Measurements from ENCODE around the gene ITGAL.

DNA sequence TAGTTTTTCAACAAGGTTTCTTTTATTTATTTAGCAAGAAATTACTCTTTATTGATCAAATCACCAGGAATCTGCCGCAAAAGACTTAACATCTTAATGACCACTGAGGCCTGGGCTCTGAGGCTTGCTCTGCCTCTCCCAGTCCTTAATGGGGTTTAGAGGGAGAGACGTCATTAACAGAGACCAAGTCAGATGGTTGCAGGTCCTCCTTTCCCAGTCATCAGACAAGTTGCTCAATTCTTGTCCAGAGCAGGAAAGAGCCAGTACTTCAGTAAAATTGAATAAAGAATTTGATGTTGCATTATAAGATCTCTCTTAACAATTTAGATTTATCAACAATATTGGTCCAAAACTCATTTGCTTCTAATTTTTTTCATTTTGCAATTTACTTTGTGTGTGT is 28.9 kb upstream of the ITGAL start:
- TF ChIP-seq ZBTB7B (CRISPR knock-in tag; IDR thresholded peaks at IDR 0.05), result no peak
- TF ChIP-seq, protein P1, sequence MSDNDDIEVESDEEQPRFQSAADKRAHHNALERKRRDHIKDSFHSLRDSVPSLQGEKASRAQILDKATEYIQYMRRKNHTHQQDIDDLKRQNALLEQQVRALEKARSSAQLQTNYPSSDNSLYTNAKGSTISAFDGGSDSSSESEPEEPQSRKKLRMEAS (IDR thresholded peaks at IDR 0.05), result no peak
- no peak for TF ChIP-seq HDAC1 (CRISPR knock-in tag; IDR thresholded peaks at IDR 0.05)
- TF ChIP-seq, protein P2, sequence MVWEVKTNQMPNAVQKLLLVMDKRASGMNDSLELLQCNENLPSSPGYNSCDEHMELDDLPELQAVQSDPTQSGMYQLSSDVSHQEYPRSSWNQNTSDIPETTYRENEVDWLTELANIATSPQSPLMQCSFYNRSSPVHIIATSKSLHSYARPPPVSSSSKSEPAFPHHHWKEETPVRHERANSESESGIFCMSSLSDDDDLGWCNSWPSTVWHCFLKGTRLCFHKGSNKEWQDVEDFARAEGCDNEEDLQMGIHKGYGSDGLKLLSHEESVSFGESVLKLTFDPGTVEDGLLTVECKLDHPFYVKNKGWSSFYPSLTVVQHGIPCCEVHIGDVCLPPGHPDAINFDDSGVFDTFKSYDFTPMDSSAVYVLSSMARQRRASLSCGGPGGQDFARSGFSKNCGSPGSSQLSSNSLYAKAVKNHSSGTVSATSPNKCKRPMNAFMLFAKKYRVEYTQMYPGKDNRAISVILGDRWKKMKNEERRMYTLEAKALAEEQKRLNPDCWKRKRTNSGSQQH (CRISPR knock-in tag; IDR thresholded peaks at IDR 0.05; ENCODE audit: low read depth), result no peak
- no peak for TF ChIP-seq ARID2 (CRISPR knock-in tag; IDR thresholded peaks at IDR 0.05; ENCODE audit: borderline replicate concordance)
